Body of pancreas (tissue), 4 donors: ENCODE results near the gene NUDT12.

Source experiments
- POLR2A ChIP-seq, 3 donors: fragments of 450-650 bp; IDR thresholded peaks; one replicate each; pipeline ENCODE4 v1.6.1; 2016; ENCODE audit warnings: antibody characterized with exemption in 3 of 3, mild to moderate bottlenecking in 2 of 3
- TF ChIP-seq, protein P1 (sequence below), 7 experiments: fragments of 450-650 bp in 4 of 7; fragments of 200-600 bp in 3 of 7; sonication (generic) in 3 of 7; IDR thresholded peaks; one replicate each; pipeline ENCODE4 v1.5.1; 2016 to 2019; ENCODE audit warnings: antibody characterized with exemption in 7 of 7

DNA sequence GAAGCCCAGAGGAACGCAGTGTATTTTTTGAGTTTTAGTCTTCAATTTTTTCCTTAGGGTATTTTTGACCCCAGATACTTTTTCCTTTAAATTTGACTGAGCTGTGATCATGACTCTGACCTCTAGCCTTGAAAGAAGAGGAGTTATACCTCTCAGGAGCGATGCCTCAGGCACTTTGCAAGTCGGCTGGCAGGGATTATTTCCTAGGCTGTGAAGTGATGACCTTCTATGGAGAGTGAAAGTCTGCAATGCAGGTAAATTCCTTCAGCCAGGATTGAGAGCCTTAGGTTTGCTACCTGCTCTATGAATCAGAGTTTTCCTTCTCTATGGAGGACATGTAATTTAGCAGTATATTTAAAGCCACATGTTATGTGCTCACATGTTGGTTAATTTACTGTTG is 10.8 kb upstream of the NUDT12 start:
- TF ChIP-seq, protein P1, sequence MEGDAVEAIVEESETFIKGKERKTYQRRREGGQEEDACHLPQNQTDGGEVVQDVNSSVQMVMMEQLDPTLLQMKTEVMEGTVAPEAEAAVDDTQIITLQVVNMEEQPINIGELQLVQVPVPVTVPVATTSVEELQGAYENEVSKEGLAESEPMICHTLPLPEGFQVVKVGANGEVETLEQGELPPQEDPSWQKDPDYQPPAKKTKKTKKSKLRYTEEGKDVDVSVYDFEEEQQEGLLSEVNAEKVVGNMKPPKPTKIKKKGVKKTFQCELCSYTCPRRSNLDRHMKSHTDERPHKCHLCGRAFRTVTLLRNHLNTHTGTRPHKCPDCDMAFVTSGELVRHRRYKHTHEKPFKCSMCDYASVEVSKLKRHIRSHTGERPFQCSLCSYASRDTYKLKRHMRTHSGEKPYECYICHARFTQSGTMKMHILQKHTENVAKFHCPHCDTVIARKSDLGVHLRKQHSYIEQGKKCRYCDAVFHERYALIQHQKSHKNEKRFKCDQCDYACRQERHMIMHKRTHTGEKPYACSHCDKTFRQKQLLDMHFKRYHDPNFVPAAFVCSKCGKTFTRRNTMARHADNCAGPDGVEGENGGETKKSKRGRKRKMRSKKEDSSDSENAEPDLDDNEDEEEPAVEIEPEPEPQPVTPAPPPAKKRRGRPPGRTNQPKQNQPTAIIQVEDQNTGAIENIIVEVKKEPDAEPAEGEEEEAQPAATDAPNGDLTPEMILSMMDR (IDR thresholded peaks at IDR 0.05) = no peak
- TF ChIP-seq POLR2A (IDR thresholded peaks at IDR 0.05) = no peak
